ENCODE measurements around the gene EPN3.

The EPN3 gene

DNA sequence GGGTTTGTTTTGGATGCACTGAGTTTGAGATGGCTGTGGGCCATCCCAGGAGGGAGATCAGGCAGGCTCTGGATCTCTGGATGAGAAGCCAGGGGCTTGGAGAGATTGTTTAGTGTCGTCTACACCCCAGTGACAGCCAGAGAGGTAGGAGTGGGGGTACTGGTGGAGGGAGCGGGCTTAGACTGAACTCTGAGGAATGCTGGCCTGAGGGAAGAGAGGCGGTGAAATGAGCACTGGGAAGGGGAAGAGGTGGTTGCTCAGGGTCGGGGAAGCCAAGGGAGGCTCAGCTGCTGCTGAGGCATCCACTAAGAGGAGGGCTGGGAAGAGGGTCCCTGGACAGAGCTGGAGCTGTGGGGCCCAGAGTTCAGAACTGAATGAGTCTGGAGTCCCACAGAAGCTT lies 51.6 kb downstream of the EPN3 start:
- no peak overlapping the region for H3K27ac ChIP-seq
- POLR2A ChIA-PET (ENCODE audit: low non-redundant PET), result no interaction called here
- DNase-seq (ENCODE audit: low spot score), result no peak
- TF ChIP-seq, protein P1, sequence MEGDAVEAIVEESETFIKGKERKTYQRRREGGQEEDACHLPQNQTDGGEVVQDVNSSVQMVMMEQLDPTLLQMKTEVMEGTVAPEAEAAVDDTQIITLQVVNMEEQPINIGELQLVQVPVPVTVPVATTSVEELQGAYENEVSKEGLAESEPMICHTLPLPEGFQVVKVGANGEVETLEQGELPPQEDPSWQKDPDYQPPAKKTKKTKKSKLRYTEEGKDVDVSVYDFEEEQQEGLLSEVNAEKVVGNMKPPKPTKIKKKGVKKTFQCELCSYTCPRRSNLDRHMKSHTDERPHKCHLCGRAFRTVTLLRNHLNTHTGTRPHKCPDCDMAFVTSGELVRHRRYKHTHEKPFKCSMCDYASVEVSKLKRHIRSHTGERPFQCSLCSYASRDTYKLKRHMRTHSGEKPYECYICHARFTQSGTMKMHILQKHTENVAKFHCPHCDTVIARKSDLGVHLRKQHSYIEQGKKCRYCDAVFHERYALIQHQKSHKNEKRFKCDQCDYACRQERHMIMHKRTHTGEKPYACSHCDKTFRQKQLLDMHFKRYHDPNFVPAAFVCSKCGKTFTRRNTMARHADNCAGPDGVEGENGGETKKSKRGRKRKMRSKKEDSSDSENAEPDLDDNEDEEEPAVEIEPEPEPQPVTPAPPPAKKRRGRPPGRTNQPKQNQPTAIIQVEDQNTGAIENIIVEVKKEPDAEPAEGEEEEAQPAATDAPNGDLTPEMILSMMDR (conservative IDR thresholded peaks at IDR 0.05; ENCODE audit: low read depth), result no peak
- CTCF ChIA-PET, result no interaction called here

DNA sequence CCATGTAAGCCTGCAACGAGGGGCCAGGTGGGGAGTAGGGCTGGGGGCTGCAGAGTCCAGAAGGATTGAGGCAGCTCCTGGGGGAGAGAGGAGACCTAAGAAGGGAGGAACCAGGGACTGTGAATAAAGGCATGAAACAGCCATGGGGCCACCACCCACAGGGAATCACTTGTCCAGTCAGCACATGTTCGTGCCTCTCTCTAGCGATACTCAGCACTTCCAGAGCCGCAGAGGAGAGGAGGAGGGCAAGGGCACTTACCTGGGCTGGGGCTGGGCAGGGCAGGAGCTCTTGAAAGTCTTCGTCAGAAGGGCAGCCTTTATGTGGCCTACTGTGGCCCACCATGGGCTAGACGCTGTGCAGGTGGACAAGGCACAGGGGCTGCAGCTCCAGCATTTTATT lies 52.2 kb downstream of the EPN3 start:
- no peak overlapping the region for H3K27ac ChIP-seq
- ChIA-PET POLR2A (ENCODE audit: low non-redundant PET) (no interaction called here), CTCF (no interaction called here)
- TF ChIP-seq, protein P1 (conservative IDR thresholded peaks at IDR 0.05; ENCODE audit: low read depth), result no peak
- DNase-seq (ENCODE audit: low spot score), result no peak

DNA sequence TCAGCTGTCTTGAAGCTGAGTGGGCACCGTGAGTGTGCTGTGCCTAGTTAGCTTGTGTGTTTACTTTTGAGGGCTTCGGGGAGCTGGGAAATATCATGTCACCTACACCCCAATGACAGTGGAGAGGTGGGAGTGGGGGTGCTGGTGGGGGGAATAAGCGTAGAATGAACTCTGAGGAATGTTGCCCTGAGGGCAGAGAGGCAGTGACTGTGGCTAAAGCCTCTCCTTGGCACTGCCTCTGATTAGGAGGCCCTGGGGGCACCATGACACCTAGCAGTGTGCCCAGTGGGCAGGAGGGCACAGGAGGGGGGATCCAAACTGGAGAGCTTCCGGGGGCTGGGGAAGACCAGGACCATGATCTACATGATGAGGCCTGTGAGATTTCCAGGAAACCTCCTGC lies 52.8 kb downstream of the EPN3 start:
- no peak overlapping the region for H3K27ac ChIP-seq
- POLR2A ChIA-PET (ENCODE audit: low non-redundant PET), result no interaction called here
- CTCF ChIA-PET, result interaction anchor here (0.6 kb wide), 2 partner anchors 66 to 150 kb away, joined by 5 read pairs; no protein-coding TSS in a partner anchor
- DNase-seq (ENCODE audit: low spot score), result no peak
- TF ChIP-seq, protein P1 (conservative IDR thresholded peaks at IDR 0.05; ENCODE audit: low read depth), result no peak

DNA sequence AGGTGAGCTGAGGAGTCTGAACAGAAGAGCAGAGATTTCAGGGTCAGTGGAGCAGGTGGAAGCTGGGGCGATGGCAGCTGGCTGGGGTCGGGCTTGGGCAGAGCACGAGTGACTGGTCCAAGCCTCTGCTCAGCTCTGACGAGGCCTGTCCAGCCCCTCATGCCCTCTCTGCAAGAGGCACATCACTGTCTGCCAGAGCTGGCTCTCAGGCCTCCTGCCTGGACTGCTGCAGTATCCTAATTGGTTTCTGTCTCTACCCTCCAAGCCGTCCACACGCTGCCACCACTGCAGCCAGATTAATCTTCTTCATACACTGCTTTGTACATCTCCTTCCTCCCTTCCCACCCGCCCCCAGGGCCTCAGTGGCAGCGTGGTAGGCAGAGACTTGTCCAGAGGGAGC lies 53.4 kb downstream of the EPN3 start:
- POLR2A ChIA-PET (ENCODE audit: low non-redundant PET), result no interaction called here
- CTCF ChIA-PET, result interaction anchor here (0.6 kb wide), 3 partner anchors 21 to 151 kb away, joined by 5 to 6 read pairs (median 5); no protein-coding TSS in a partner anchor
- H3K27ac ChIP-seq, result no peak overlapping the region
- TF ChIP-seq, protein P1 (conservative IDR thresholded peaks at IDR 0.05; ENCODE audit: low read depth), result no peak
- no peak for DNase-seq (ENCODE audit: low spot score)

DNA sequence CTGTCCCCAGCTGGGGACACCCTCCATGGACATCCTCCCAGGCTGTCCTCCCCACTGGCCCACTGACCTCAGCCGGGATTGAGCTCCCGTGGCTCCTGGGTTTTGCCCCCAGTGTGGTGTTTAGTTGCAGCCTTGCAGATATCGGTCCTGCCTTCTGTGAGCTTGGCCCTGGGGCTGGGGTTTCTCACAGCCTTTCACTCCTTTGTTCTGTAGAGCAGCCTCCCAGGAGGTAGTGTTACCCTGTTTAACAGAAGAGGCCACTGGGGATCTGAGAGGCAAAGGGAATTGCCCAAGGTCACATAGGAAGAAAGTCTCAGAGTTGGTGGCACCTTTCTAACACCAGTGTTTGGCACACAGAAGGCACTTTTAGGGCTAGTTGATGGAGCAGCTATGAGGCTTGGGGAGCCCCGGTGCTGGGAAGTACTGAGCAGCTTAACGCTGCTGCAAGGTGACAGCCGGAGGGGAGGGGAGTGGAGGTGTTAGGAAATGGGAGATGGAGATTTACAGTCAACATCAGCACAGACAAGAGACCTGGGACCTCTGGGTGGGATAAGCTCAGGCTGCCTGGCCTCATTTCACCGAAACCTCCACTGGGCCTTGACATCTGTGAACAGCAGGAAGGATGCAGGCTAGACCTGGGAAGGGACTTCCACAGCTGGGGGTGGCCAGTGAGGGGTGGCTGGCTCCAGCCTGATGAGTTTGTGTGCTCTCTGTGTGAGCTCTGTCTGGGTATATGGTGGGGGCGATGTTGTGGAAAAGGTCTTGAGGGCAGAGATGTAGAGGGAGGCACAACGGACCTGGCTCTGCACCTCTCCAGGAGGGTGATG lies 54.1 kb downstream of the EPN3 start:
- ChIA-PET CTCF (interaction anchor here (0.6 kb wide), 1 partner anchor 22 kb away, joined by 6 read pairs; no protein-coding TSS in a partner anchor), POLR2A (ENCODE audit: low non-redundant PET) (no interaction called here)
- H3K27ac ChIP-seq, result no peak overlapping the region
- DNase-seq (ENCODE audit: low spot score), result no peak
- TF ChIP-seq, protein P1 (conservative IDR thresholded peaks at IDR 0.05; ENCODE audit: low read depth), result no peak

DNA sequence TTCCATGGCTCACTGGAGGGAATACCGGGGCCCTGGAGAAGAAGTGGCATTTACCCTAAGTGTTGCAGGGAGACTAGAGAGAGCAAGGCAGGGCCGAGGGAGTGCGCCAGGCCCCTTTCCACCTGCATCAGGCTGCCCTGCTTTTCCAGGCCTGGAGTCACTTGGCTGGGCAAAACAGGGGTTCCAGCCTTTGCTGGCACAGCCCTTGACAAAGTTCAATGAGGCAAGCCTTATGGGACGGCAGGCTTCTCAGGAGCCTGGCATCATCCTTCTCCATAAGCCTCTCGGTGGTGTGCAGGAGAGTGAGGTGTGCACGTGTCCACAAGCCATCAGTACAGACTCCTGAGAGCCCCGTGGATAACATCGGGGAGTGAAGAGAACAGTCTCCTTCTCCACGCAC lies 55.0 kb downstream of the EPN3 start:
- POLR2A ChIA-PET (ENCODE audit: low non-redundant PET), result no interaction called here

More for the DNA sequence above, 55.0 kb downstream of the EPN3 start:
- H3K27ac ChIP-seq, result no peak overlapping the region
- CTCF ChIA-PET, result no interaction called here
- no peak for DNase-seq (ENCODE audit: low spot score)
- TF ChIP-seq, protein P1 (conservative IDR thresholded peaks at IDR 0.05; ENCODE audit: low read depth), result no peak

Data from RWPE1 (cell line).